Spleen (tissue), 7 donors: ENCODE measurements around the gene NRXN3.

ENCODE experiments used
- POLR2A ChIP-seq, 3 donors: fragments of 450-650 bp; IDR thresholded peaks; one replicate each; pipeline ENCODE4 v1.5.1; 2017; ENCODE audit warnings: antibody characterized with exemption in 3 of 3, mild to moderate bottlenecking in 1 of 3
- TF ChIP-seq, protein P1 (sequence below), 11 experiments: fragments of 200-600 bp in 7 of 11; fragments of 450-650 bp in 4 of 11; sonication (generic) in 4 of 11; IDR thresholded peaks in 8 of 11; conservative IDR thresholded peaks in 3 of 11; 1 replicate in 7 of 11; 2 replicates in 4 of 11; pipeline versions ENCODE4 v1.4.0 to v1.8.0; 2016 to 2021; ENCODE audit warnings: antibody characterized with exemption in 11 of 11, inconsistent platforms in 4 of 11, mild to moderate bottlenecking in 1 of 11
- donor health status: DM: no; HTN: no; CAD: no; lungs with moderate emphysema.
- donor health status: DM: no; HTN: no; CAD: no.
- donor health status: DM: no; HTN: no; CAD: no.

- TF ChIP-seq, protein P1, sequence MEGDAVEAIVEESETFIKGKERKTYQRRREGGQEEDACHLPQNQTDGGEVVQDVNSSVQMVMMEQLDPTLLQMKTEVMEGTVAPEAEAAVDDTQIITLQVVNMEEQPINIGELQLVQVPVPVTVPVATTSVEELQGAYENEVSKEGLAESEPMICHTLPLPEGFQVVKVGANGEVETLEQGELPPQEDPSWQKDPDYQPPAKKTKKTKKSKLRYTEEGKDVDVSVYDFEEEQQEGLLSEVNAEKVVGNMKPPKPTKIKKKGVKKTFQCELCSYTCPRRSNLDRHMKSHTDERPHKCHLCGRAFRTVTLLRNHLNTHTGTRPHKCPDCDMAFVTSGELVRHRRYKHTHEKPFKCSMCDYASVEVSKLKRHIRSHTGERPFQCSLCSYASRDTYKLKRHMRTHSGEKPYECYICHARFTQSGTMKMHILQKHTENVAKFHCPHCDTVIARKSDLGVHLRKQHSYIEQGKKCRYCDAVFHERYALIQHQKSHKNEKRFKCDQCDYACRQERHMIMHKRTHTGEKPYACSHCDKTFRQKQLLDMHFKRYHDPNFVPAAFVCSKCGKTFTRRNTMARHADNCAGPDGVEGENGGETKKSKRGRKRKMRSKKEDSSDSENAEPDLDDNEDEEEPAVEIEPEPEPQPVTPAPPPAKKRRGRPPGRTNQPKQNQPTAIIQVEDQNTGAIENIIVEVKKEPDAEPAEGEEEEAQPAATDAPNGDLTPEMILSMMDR (IDR thresholded peaks at IDR 0.05 in 8 of 11, conservative IDR thresholded peaks at IDR 0.05 in 3 of 11): no peak
- no peak for TF ChIP-seq POLR2A (IDR thresholded peaks at IDR 0.05)
These were observed 1205.2 kb downstream of the NRXN3 start for GRCh38 chr14:79375356-79375755.
